ENCODE measurements around the gene RAPGEF1.

RAPGEF1 gene

DNA sequence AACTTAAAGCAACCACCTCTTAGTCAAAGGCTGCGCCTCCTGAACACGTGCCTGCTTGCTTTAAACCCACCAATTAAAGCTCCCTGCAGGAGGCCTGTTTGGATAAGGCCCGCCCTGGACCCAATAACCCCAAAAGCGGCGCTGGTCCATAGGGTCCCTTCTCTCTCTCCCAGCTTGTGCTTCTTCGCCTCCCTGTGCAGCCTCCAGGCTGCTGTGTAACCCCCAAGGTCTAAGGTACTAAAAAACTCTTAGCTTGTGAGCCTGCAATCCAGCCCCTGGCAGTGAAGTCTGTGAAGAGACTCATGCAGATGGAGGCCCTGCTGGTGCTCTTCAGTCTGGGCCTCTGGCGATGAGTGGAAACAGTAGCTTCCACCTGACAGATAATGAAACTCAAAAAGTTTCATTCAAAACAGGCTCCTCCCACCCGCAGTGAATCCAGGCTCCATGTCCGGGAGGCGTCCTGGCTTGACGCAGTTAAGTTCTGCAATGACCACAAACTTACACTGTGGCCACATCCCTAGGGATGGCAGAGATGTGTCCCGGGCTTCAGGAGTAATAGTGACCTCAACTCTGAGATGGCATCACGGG, 97.3 kb downstream of the RAPGEF1 start:
- no peak for DNase-seq (ENCODE audit: low read depth)

DNA sequence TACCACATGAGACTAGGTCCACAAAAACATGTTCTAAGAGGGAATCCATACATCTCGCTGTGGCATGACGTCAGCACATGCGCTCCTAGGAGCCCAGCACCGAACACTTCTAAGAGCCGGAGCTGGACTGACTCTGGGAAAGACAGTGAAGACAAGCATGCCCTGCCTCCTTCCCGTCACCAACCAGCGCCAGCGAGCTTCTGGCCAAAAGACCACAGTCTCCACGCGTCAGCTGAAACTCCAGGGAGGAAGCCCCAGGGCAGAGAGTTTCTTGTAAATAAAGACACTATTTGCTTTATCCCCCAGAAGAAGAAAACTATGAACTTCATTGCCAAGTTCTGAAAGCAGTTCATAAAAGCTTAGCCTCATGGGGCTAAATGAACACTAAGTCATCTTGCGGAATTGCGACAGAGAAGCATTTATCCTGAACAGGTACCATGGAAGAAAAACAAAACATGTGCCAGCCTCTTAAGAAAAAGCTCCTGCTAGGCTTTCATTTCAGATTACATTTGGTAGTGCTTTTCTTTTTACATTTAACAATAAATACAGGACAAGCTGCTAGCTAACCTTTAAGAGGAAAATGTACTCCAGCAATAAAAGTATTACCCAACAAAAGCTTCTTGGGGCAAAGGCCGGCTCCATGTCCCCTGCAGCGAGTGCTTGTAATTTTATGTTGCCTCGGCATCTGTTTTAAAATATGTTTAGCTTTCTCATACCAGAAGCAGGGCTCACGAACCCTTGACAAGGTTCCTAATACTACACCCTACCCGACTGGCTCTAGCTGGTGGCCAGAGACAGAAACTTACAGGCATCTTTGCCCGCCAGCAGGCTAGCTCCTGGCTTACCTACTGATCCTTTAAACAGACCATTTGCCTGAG, 98.0 kb downstream of the RAPGEF1 start:
- no peak for DNase-seq (ENCODE audit: low read depth)

DNA sequence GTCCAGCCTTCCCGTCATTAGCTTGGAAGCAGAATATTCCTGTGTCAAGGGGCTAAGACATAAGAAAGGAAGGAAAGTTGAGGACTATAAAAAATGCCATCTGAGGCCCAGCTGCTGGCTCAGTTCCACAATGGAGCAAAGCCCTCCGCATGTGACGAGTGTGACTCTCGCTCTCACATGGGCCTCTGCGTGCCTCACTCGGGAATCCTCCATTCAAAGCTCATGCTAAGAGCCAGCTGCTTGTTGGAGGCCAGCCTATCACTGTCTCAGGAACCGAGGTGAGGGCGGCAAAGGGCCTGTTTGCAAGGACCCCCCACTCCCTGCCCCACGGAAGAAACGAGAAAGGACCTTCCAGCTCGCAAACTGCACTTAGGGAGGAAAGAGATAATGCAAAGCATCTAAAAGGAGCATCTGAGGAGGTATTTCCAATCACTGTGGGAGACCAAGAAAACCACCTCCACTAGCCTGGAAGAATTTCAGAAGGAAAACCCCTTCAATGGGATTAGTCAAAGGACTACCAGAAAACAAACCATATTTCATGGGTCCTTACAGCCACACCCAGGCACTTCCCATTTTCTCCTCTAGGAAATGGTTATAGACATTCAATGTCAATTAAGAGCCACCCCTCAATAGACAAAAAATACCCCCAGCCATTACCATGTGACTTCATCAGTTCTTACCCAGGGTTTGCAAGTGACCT, 99.3 kb downstream of the RAPGEF1 start:
- DNase-seq (ENCODE audit: low read depth): no peak

DNA sequence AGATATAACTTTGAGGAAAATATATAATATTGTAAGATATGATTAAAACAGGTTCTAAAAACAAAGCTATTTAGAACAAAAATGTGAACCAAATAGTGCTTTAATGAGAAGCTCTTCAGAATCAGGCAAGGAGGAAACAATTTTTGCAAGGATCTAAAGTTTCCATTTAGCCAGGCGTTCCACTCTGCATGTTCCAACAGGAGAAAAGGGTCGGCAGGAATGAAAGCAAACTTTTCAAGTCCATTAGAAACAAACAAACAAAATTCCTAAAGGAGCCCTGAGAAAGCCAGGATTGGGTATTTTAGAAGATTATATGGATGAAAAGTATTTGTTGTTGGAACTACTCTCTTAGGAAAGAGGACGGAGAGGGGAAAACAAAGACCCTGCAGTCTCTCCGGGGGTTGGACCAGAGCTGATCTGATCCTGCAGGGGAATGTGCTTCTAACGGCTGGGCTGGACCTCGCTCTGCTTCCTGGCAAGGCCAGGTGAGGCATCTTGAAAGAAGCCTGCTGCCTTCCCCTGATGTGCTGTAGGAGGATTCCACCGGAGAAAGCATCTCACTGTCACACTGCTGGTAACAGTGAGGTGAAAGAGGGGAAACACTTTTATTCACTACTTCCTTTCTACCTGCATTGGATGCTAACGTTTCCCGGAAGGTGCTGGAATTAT, 100.0 kb downstream of the RAPGEF1 start:
- no peak for DNase-seq (ENCODE audit: low read depth)

DNA sequence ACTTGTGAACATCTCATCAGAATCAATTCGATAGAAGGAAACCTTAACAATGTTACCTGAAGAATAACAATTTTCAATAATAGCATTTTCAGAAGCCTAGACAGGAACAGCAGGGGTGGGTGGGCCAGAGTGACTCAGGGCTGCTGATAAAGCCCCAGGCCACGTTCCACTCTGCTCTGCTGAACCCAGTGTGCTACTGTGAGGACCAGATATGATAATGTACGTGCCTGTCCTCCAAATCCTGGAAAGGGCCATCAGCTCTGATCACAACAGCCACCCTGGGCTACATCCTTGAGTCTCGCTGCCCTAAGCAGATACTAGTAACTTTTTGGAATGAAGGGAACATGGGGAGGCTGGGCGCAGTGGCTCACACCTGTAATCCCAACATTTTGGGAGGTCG, 103.3 kb downstream of the RAPGEF1 start:
- no peak for DNase-seq (ENCODE audit: low read depth)

DNA sequence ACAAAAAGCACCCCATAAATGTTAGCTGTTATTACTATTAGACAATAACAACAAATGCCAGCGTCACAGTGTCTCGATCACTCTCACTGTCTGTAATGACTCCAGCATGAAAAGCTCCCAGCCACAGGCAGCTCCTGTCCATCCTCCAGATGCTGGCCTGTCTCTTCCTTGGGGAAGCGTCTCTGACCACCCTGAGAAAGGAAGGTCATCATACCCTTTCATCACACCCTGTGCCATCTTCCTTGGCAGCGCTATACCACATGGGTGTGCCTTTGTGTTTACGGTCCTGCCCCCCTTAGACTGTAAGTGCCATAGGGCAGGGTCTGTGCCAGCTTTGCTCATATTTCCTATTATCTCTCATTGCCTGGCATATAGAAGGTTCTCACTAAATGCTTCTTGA, 104.0 kb downstream of the RAPGEF1 start:
- no peak for DNase-seq (ENCODE audit: low read depth)

DNA sequence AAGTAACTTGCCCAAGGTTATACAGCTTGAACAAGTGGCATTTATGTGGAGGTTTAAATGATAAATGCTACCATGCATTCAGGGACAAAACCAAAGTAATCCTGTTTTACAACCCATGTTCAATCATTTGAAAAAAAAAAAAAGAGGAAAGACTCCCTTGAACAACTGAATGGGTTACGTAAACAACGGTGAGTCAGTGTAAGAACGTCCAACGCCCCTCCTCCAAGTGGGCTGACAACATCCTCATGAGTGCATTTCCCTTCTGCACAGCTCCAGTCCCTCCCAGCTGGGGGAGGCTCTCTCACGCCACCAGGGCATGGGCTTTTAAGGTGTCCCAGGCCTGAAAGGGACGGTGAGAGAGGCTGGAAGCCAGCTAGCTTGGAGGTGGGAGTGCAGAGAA, 104.6 kb downstream of the RAPGEF1 start:
- peak; percentile 46 for DNase-seq (ENCODE audit: low read depth)

DNA sequence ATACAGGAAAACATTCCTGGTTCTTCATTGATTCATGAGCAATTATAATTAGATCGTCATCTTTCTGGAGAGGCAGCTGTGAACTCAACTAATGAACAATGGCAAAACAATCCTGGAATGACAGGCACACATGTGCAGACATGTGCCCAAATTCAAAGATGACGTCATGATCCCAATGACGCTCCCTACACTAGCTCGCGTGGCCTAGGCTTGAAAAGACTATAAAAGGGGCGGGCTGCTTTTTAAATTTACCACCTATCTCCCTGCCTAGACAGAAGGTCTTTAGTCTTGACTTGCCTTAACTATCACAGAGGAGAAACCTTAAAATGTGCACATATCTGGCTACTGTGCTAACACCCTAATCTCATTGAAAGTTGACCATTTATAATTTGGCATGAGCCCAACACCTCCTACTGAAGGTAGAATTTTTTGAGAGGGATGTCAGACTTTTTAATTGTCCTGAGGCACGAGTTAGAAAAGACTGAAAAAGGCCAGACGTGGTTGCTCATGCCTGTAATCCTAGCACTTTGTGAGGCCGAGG, 106.3 kb downstream of the RAPGEF1 start:
- no peak for DNase-seq (ENCODE audit: low read depth)

DNA sequence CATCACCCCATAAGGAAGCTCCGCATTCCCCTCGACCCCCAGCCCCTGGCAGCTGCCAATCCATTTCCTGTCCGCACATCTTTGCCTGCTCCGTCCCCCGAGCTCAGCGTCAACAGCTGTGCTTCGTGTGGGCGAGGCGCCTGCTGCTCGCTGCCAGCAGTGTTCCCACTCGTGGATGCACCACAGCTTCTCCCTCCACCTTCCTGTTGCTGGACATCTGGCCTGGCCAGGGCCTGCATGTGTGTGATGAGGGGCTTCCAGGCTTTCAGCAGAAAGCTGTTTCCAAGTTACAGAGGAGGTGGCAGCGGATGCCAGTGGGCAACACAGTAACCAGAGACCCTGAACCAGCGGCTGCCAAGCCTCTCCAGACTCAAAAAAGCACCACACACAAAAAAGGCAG, 108.6 kb downstream of the RAPGEF1 start:
- no peak for DNase-seq (ENCODE audit: low read depth)

DNA sequence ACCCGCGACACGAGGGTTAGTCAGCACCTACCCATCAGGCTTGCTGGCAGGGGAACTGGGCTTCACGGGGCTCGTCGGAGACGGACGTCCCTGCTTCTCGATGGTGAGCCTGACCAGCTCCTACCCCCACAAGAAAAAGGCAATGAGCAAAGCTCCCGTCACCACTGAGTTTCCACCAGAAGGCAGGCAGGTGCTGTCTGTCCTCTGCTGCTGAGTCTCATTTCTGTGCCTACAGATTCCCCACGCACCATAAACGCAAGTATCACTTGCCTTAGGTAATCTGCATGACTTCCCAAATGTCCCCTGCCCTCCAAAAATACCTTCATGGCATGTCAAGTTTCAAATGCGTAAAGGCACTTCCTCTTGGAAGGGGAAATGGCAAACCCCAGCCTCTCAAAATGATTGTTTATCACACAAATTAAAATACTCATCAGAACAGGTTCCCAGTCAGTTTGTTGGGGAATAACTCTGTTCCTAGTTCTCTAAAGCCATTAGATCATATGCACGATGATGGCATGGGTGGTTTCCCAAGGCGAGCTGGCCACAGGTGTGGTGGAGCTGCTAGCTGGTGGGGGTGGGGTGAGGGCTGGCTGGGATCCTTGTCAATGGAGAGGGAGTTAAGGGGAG, 109.6 kb downstream of the RAPGEF1 start:
- no peak for DNase-seq (ENCODE audit: low read depth)

DNA sequence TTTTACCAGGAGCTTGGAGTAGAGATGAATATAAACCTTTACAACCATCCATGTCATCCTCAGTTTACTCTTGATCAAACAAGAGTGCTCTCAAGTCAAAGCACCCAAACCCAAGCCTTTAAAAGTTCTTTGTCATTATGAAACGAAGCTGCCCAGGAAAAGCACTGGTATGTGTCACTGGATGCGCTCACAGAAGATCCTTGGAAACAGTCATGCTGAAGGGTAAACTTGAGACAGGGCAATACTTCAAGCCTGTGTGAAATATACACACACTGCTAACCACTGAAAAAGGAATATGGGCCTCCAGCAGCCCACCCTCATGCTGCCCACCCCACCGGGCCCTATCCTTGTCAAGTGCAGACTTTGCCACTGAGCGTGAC, 110.1 kb downstream of the RAPGEF1 start:
- no peak for DNase-seq (ENCODE audit: low read depth)

DNA sequence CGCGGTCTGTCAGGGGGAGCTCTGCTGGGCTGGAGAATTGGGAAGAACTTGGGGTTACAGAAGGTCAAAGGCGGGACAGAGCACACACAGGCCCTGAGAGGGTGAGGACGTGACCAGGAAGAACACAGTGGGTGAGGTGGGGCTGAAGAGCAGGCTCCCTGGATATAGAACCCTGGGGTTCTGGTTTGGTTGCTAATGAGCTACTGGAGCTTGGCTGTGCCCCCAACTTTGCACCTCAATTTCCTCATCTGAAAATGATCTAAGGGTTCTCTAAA, 110.7 kb downstream of the RAPGEF1 start:
- DNase-seq (ENCODE audit: low read depth): no peak

DNA sequence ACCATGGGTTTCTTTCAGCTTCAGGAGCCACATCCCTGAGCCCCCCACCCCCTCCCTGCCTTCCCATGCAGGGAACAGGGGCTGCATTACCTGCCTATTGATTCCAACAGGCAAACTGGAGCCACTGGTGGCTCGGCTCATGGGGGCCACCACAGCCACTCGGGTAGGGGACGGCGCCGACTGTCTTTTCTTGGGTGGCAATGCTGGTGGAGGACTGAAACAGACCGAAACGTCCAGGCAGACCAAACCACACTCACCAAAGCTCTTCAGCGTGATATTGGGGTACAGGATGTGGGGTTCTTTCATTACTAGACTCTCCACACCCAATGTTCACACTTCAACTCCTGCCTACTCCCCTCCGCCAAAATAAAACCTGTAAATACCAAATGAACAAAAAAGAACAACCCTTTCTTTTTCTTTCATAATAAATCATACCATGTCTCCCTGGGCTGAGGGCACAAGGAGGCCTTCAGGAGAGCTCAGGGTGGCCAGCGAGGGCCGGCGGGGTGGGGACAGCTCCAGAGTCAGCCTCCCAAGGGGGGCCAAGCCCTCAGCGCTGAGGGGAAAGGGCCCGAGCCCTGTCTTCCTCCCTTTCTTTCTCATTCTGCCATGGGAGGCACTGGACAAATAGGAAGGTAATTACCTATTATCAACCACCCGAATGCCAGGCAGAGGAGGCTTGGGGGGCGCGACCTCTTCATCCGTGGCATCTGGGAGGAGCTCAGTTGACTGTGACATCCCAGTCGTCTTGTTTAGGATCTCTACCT, 111.2 kb downstream of the RAPGEF1 start:
- no peak for DNase-seq (ENCODE audit: low read depth)

DNA sequence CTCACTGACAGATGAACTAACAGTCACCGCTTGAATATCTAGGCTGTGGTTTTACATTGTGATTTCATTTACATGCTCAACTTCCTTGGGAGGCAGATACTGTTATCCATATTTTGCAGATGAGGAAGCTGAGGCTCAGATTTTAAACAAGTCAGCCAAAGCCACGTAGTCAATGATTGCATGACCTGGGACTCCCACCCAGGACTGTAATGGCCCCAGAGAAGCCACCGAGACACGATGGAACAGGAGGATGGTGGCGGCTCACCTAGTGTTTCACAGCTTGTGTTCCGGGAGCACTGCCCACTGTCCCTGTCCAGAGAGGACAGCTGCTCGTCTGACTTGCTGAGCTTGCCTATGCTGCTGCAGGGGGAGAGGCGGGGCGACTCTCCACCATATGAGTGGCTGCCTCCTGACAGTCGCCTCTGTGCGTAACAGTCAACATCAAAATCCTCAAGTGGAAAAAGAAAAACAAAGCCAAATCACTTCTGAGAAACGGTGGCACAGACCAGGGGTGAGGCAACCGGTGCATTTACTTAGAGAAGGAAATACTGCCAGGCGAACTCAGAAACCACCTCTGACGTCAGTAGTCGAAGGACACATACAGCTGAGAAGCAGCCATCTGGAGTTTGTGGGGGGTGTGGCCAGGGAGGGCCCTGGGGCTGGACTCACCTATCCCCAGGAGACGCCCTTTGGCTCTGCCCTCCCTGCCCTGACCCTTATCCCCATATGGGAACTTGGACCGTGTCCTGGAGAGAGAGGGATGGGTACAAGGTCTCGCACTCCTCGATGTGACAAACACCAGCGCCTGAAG, 112.0 kb downstream of the RAPGEF1 start:
- peak; percentile 14 for DNase-seq (ENCODE audit: low read depth)

DNA sequence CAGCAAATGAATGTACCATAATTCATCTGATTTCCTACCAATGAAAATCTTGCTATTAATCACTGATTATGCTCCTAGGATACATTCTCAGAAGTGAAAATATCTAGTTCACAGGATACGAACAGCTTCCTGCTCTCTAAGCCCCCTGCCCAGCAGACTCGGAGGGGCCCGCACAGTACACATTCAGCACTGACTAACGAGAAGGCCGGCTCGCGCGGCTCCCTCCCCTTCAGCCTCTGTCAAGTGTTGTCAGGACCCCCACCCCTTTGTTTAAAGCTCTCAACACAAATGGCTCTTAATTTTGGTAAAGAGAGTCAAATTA, 112.6 kb downstream of the RAPGEF1 start:
- no peak for DNase-seq (ENCODE audit: low read depth)

DNA sequence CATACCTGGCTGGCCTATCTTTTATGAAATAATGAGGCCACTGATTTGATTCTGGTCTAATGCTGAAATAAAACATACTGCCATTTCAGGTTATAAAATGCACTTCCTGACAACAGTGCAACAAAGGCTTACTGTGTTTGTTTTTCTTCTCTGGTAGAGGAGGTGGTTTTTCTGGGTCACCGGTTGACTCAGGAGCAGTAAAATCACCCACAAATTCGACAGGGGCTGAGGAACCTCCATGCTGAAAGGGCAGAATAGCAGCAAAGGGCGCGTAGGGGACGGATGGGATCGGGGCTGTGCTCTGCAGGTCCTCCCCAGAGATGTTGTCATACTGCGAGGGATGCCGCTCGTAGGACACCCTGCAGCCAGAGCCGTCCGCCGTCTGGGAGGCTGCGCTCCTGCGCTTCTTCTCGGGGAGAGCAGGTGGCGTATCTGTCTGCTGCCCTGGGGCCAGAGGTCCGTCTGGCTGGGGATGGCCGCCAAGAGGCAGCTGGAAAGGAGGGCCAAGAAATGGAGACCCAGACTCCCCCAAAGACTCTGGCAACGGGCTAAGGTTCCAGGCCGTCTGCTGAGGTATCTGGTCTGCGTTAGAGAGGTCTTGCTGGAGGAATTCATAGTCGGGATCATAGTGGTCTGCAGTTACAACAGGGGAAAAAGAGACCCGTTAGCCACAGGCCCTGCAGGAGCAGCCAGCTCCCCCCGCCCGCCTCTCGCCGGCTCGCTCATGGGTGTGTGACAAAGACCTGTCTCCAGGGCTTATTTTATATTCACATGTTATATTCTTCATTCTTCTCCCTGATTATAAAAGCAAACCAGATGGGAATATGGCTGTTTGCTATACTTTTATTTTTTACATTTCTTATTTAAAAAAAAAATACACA, 113.8 kb downstream of the RAPGEF1 start:
- no peak for DNase-seq (ENCODE audit: low read depth)

DNA sequence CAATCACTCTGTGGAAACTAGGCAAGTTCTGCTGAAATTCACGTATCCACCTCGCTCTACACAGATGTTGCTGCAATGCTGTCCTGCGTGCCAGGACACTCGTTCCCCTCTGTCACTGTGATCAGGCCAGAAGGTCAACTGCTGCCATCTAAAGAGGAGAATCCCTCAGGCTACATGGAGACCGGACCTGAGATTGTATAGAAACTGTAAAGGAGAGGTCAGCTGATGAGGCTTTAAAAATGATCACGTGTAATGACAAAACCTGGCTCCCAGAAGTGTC, 114.4 kb downstream of the RAPGEF1 start:
- DNase-seq (ENCODE audit: low read depth): no peak

DNA sequence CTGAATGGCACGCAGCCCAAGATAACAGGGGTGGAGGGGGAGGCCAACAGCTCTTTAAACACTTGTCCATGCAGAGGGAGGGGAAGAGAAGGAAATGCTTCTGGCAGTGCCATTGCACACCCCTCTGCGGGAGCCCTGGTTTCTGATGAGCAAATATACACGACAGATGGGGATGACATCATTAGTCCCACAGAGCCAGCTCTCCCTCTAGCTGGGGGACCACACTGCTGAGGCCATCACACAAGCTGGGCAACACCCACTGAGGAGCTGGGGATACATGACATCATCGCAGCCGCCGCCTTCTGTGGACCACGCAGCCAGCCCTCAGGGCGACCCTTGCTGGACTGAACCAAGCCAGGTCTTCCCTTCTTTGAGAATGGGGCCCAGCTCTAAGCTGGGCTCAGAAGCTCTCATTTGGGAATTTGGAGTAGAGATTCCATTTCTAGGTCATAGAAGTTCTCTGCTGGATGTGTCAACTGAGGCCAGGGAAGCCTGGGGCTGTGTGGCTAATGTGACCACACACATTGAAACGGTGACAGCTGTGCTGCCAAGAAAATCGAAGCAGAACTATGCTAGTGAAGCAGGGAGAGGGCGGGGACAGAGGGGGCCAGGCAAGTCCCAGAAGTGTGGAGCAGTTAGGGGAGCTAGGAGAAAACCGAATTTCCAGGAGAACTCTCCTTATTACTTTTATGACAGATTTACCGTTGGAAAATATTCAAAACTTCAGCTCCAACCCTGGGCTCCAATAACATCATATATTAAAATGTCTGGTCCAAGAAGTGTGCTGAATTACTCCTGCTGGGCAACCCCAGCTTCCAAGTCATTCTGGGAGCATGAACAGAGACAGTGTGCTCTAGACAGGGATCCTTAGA, 115.0 kb downstream of the RAPGEF1 start:
- DNase-seq (ENCODE audit: low read depth): no peak

Measured in stimulated activated CD8-positive, alpha-beta memory T cell treated with anti-CD3 and anti-CD28 coated beads, Interleukin-15, amount 100 ng/mL, for 1 hour (primary cell).